Naive thymus-derived CD4-positive, alpha-beta T cell (primary cell): ENCODE measurements around the gene TMEM130. TPM values are rescaled to one million over a fixed set of nuclear protein-coding genes. Genes with fewer than 3 reads are reported as not detected.

Experiments
- ATAC-seq: fragments of 150-1000 bp; cut with Tn5 transposase; 2 replicates; pipeline ENCODE4 v1.10.0; 2021; ENCODE audit warnings: mild to moderate bottlenecking, moderate library complexity
- CTCF ChIA-PET: fragments of 350-600 bp; sonication (Branson Sonifier 250); formaldehyde crosslinking; loops from one replicate; lab custom pipeline; 2021; ENCODE audit warnings: antibody characterized with exemption; lab: Charles Lee
- POLR2A ChIA-PET: fragments of 350-600 bp; sonication (Branson Sonifier 250); formaldehyde crosslinking; loops from one replicate; lab custom pipeline; 2021; ENCODE audit warnings: antibody characterized with exemption, inconsistent platforms; lab: Charles Lee
- DNase-seq, 9 donors: peaks; one replicate each; pipeline versions ENCODE4 v3.0.0 to v3.0.0-alpha.2; 2020 to 2022; ENCODE audit warnings: mixed read lengths in 1 of 9
- H3K27ac ChIP-seq: one replicate; pipeline ENCODE4 v1.7.0; 2013; ENCODE audit warnings: mild to moderate bottlenecking, low read depth, low read length, moderate library complexity
- H3K27me3 ChIP-seq, 2 donors: one replicate each; pipeline ENCODE4 v1.7.0; 2013; ENCODE audit warnings: low read length in 2 of 2, mild to moderate bottlenecking in 2 of 2, moderate library complexity in 2 of 2; ENCODE audit not compliant: control insufficient read depth in 2 of 2, insufficient read depth in 2 of 2
- H3K36me3 ChIP-seq, 3 experiments: 1 replicate in 2 of 3; 2 replicates in 1 of 3; pipeline ENCODE4 v1.7.0; 2013; ENCODE audit warnings: low read length in 3 of 3, mild to moderate bottlenecking in 3 of 3, moderate library complexity in 1 of 3; ENCODE audit not compliant: insufficient read depth in 3 of 3, control insufficient read depth in 2 of 3
- H3K4me1 ChIP-seq, 2 donors: one replicate each; pipeline ENCODE4 v1.7.0; 2013; ENCODE audit warnings: low read length in 2 of 2, mild to moderate bottlenecking in 2 of 2, moderate library complexity in 1 of 2; ENCODE audit not compliant: control insufficient read depth in 2 of 2, insufficient read depth in 2 of 2
- H3K4me3 ChIP-seq: 2 replicates; pipeline ENCODE4 v1.7.0; 2013; ENCODE audit warnings: mild to moderate bottlenecking, low read length
- H3K9me3 ChIP-seq, 3 experiments: 1 replicate in 2 of 3; 2 replicates in 1 of 3; pipeline ENCODE4 v1.7.0; 2013; ENCODE audit warnings: low read length in 3 of 3; ENCODE audit not compliant: control insufficient read depth in 2 of 3
- H3K27ac Mint-ChIP-seq, 9 donors: one replicate each; pipeline ENCODE4 v1.8.0; 2020 to 2022; ENCODE audit warnings: mixed read lengths in 9 of 9, mild to moderate bottlenecking in 8 of 9, moderate library complexity in 5 of 9, inconsistent platforms in 2 of 9
- H3K27me3 Mint-ChIP-seq, 5 donors: one replicate each; pipeline ENCODE4 v1.8.0; 2021 to 2022; ENCODE audit warnings: mixed read lengths in 5 of 5, mild to moderate bottlenecking in 1 of 5
- H3K36me3 Mint-ChIP-seq, 5 donors: one replicate each; pipeline ENCODE4 v1.8.0; 2020 to 2022; ENCODE audit warnings: mixed read lengths in 5 of 5, mild to moderate bottlenecking in 3 of 5, inconsistent platforms in 1 of 5
- H3K4me1 Mint-ChIP-seq, 7 donors: one replicate each; pipeline ENCODE4 v1.8.0; 2020 to 2022; ENCODE audit warnings: mixed read lengths in 7 of 7, mild to moderate bottlenecking in 3 of 7, inconsistent platforms in 1 of 7
- H3K4me3 Mint-ChIP-seq, 10 donors: one replicate each; pipeline ENCODE4 v1.8.0; 2020 to 2022; ENCODE audit warnings: mild to moderate bottlenecking in 10 of 10, mixed read lengths in 10 of 10, moderate library complexity in 6 of 10, inconsistent platforms in 2 of 10
- H3K9me3 Mint-ChIP-seq, 11 donors: one replicate each; pipeline ENCODE4 v1.8.0; 2020 to 2022; ENCODE audit warnings: mixed read lengths in 11 of 11, mild to moderate bottlenecking in 4 of 11, inconsistent platforms in 1 of 11, moderate library complexity in 1 of 11
- intact Hi-C, 2 donors: fragments of 100-400 bp; cut with micrococcal nuclease; formaldehyde crosslinking; loops; one replicate each; pipeline ENCODE4 v1.15.1; 2023
- polyA plus RNA-seq, 2 donors: library from polyadenylated mRNA; unstranded; fragments of 300-500 nt; fragmentation: Illumina TruSeq; gene quantifications; one replicate each; pipeline ENCODE4 v1.2.3, GENCODE V29; 2021
- total RNA-seq, 6 experiments: library from RNA in 5 of 6; stranded (reverse) in 5 of 6; gene quantifications; 1 replicate in 5 of 6; 2 replicates in 1 of 6; pipeline ENCODE4 v1.2.3 and lab custom pipeline; 2021 to 2026

Gene TMEM130, protein sequence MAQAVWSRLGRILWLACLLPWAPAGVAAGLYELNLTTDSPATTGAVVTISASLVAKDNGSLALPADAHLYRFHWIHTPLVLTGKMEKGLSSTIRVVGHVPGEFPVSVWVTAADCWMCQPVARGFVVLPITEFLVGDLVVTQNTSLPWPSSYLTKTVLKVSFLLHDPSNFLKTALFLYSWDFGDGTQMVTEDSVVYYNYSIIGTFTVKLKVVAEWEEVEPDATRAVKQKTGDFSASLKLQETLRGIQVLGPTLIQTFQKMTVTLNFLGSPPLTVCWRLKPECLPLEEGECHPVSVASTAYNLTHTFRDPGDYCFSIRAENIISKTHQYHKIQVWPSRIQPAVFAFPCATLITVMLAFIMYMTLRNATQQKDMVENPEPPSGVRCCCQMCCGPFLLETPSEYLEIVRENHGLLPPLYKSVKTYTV
- total RNA-seq (not detected), polyA plus RNA-seq (not detected), total RNA-seq (lab: John Stamatoyannopoulos, UW) (not detected)

DNA sequence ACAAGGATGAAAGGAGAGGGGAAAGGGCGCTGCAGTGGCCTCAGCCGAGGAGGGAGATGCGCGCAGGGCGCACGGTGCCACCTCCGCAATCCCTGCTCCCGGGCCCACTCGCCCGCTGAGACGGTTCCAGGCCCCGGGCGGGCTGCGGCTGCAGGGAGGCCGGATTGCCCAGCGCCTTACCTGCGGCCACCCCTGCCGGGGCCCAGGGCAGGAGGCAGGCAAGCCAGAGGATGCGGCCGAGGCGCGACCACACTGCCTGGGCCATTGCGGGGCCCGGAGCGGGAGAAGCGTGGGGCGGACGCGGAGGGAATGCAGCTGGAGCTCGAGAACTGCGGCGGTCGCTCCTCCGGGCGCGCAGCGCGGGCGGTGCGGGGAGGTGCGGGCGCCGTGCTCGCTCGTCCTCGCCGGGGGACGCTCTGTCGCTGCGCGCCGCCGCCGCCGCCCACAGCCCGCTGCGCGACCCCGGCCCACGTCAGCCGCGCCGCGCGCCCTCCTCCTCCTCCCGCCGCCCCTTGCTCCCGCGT lies at the start of gene TMEM130:
TMEM130 (minus strand) TSS at position 418 of the 524 bp plus-strand sequence; CDS start at position 265, 153 bp downstream.
- Histone ChIP-seq H3K36me3 (no peaks in the 10 kb centered on the region), H3K4me1 (no peaks in the 10 kb centered on the region), H3K4me3 (peak within 1 kb of the TSS; percentile 9), H3K9me3 (no peaks in the 10 kb centered on the region), H3K27me3 (no peaks in the 10 kb centered on the region), H3K27ac (no peak within 1 kb of the TSS)
- peaks cover 0 to 8% (median 0%) of the 10 kb centered on the region in 7 donors for H3K4me1 Mint-ChIP-seq
- peaks cover 0 to 39% (median 6%) of the 10 kb centered on the region in 5 donors for H3K27me3 Mint-ChIP-seq
- ChIA-PET POLR2A (no interaction called here), CTCF (no interaction called here)
- H3K9me3 Mint-ChIP-seq = no peaks in the 10 kb centered on the region
- DNase-seq (peak in 1 of 9 donors; percentile 26), ATAC-seq (peak; percentile 28)
- H3K36me3 Mint-ChIP-seq = no peaks in the 10 kb centered on the region
- H3K4me3 Mint-ChIP-seq = peak within 1 kb of the TSS; percentile 63 to 87 (median 76)
- no peak within 1 kb of the TSS for H3K27ac Mint-ChIP-seq
- intact Hi-C loops = loop anchor here (10.0 kb wide), 2 partner anchors 455 to 605 kb away; partner anchors contain the start of genes ARPC1A (in 1 of the 2) and ZNF789 (in 1 of the 2)

DNA sequence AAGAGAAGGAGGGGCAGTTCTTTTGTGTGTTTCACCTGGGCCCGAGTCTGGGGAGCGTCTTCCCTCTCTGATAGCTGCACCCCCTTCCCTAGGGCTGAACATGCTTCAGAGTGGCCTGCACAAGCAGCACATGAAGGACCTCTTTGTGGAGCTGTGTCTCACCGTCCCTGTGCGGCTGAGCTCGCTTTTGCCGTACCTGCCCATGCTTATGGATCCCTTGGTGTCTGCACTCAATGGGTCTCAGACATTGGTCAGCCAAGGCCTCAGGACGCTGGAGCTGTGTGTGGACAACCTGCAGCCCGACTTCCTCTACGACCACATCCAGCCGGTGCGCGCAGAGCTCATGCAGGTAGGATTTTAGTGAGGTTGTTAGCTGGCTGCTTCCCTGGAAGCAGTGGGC lies 47.5 kb upstream of the TMEM130 start:
- Mint-ChIP-seq H3K4me1 (no peaks in the 10 kb centered on the region), H3K9me3 (no peaks in the 10 kb centered on the region), H3K27me3 (no peaks in the 10 kb centered on the region), H3K27ac (no peak overlapping the region), H3K36me3 (peaks cover 16 to 70% (median 26%) of the 10 kb centered on the region in 5 donors), H3K4me3 (no peak overlapping the region)
- Histone ChIP-seq H3K4me3 (no peak overlapping the region), H3K27ac (no peak overlapping the region), H3K9me3 (no peaks in the 10 kb centered on the region), H3K36me3 (peaks cover 6 to 91% (median 40%) of the 10 kb centered on the region in 3 experiments), H3K27me3 (no peaks in the 10 kb centered on the region), H3K4me1 (no peaks in the 10 kb centered on the region)
- CTCF ChIA-PET = no interaction called here
- intact Hi-C loops = no loop called here
- DNase-seq = no peak
- POLR2A ChIA-PET = no interaction called here
- ATAC-seq = no peak

DNA sequence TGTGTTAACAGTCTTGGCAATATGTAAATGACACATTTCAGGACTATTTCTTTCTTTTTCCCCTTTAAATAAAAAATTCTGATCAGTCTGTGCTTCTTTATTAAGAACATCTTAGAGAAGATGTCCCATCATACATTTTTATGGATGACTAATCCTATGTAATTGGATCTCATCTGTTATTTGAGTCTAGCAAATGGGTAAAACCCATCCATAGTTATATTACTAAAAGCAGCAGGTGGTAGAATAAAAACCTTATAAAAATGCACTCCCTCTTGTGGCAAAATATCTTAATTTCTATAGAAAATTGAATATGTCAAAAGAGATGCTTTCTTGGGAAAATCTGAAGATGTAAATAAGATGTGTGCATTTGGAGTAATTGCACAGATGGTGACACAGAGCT lies 43.8 kb upstream of the TMEM130 start:
- no peaks in the 10 kb centered on the region for H3K9me3 Mint-ChIP-seq
- no peaks in the 10 kb centered on the region for H3K4me1 ChIP-seq
- peaks cover 18 to 89% (median 33%) of the 10 kb centered on the region in 3 experiments for H3K36me3 ChIP-seq
- no peak overlapping the region for H3K27ac ChIP-seq
- H3K9me3 ChIP-seq = no peaks in the 10 kb centered on the region
- H3K4me3 ChIP-seq = no peak overlapping the region
- no peaks in the 10 kb centered on the region for H3K27me3 Mint-ChIP-seq
- DNase-seq (no peak), ATAC-seq (no peak)
- H3K36me3 Mint-ChIP-seq = peaks cover 5 to 70% (median 29%) of the 10 kb centered on the region in 5 donors
- no peak overlapping the region for H3K4me3 Mint-ChIP-seq
- CTCF ChIA-PET = no interaction called here
- H3K27ac Mint-ChIP-seq = no peak overlapping the region
- no peaks in the 10 kb centered on the region for H3K27me3 ChIP-seq
- intact Hi-C loops = no loop called here
- no peaks in the 10 kb centered on the region for H3K4me1 Mint-ChIP-seq
- POLR2A ChIA-PET = interaction anchor here (0.6 kb wide), 1 partner anchor 52 kb away, joined by 3 read pairs; no protein-coding TSS in a partner anchor

DNA sequence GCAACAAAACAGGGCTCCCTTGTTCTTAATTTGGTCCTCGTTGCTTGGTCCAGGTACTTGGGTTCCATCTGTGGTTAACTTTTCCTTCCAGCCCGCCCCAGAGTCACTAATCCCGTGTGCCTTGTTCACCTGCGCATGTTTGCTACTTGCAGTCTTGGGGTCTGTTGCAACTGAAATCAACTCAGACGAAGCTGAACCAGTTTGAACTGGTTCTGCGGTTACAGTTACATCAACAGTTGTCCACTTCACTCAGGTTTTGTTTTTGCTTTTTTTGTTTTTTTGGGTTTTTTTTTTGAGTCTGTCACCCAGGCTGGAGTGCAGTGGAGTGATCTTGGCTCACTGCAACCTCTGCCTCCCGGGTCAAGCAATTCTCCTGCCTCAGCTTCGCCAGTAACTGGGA lies 43.2 kb upstream of the TMEM130 start:
- Mint-ChIP-seq H3K4me3 (no peak overlapping the region), H3K36me3 (peaks cover 5 to 71% (median 29%) of the 10 kb centered on the region in 5 donors), H3K9me3 (no peaks in the 10 kb centered on the region), H3K27ac (peak overlapping the region in 2 of 9 donors; percentile 24 to 36), H3K4me1 (no peaks in the 10 kb centered on the region), H3K27me3 (no peaks in the 10 kb centered on the region)
- ATAC-seq = no peak
- intact Hi-C loops = no loop called here
- DNase-seq = no peak
- ChIA-PET POLR2A (interaction anchor here (0.6 kb wide), 1 partner anchor 449 kb away, joined by 5 read pairs; no protein-coding TSS in a partner anchor), CTCF (no interaction called here)
- Histone ChIP-seq H3K4me3 (no peak overlapping the region), H3K27ac (no peak overlapping the region), H3K36me3 (peaks cover 24 to 89% (median 33%) of the 10 kb centered on the region in 3 experiments), H3K9me3 (no peaks in the 10 kb centered on the region), H3K4me1 (no peaks in the 10 kb centered on the region), H3K27me3 (no peaks in the 10 kb centered on the region)

DNA sequence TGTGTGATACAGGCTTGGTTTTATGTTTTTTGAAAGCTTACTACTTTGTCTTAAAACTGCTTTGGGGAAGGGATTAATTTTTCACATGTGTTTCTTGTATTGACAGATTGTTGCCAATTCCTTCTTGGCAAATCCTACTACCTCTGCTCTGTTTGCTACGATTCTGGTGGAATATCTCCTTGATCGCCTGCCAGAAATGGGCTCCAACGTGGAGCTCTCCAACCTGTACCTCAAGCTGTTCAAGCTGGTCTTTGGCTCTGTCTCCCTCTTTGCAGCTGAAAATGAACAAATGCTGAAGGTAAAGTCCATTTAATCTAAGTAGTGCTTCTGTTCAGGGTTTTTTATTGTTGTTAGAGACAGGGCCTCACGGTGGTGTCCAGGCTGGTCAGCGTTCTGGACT lies 42.1 kb upstream of the TMEM130 start:
- ATAC-seq = no peak
- POLR2A ChIA-PET = no interaction called here
- no peak overlapping the region for H3K4me3 Mint-ChIP-seq
- no peaks in the 10 kb centered on the region for H3K27me3 Mint-ChIP-seq
- no peak for DNase-seq
- Histone ChIP-seq H3K27ac (no peak overlapping the region), H3K27me3 (no peaks in the 10 kb centered on the region), H3K9me3 (no peaks in the 10 kb centered on the region), H3K36me3 (peaks cover 28 to 87% (median 31%) of the 10 kb centered on the region in 3 experiments), H3K4me1 (no peaks in the 10 kb centered on the region), H3K4me3 (no peak overlapping the region)
- CTCF ChIA-PET = no interaction called here
- H3K36me3 Mint-ChIP-seq = peaks cover 5 to 69% (median 25%) of the 10 kb centered on the region in 5 donors
- H3K4me1 Mint-ChIP-seq = no peaks in the 10 kb centered on the region
- intact Hi-C loops = no loop called here
- no peaks in the 10 kb centered on the region for H3K9me3 Mint-ChIP-seq
- H3K27ac Mint-ChIP-seq = peak overlapping the region in 2 of 9 donors; percentile 21 to 32

DNA sequence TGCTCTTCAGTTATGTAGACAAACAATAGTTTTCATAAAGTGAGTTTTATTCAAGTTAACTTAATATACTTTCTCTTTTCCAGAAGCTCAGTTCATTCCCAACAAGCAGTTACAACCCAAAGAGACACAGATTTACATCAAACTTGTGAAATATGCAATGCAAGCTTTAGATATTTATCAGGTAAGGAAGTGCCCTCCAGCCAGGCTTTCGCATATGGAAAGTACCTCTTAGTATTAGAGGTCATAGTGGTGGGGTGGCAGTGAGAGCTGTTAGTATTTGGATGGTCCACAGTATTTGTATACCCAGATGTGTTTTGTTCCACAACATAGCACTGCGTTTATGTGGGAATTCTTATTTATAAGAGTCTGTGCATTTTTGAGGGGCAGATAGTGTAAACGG lies 40.6 kb upstream of the TMEM130 start:
- peaks cover 5 to 60% (median 31%) of the 10 kb centered on the region in 5 donors for H3K36me3 Mint-ChIP-seq
- no peak overlapping the region for H3K27ac ChIP-seq
- POLR2A ChIA-PET = no interaction called here
- intact Hi-C loops = no loop called here
- no peak overlapping the region for H3K27ac Mint-ChIP-seq
- H3K4me1 ChIP-seq = no peaks in the 10 kb centered on the region
- DNase-seq (no peak), ATAC-seq (no peak)
- no peaks in the 10 kb centered on the region for H3K27me3 Mint-ChIP-seq
- CTCF ChIA-PET = no interaction called here
- no peak overlapping the region for H3K4me3 Mint-ChIP-seq
- H3K4me3 ChIP-seq = no peak overlapping the region
- no peaks in the 10 kb centered on the region for H3K27me3 ChIP-seq
- H3K4me1 Mint-ChIP-seq = no peaks in the 10 kb centered on the region
- peaks cover 26 to 84% (median 31%) of the 10 kb centered on the region in 3 experiments for H3K36me3 ChIP-seq
- no peaks in the 10 kb centered on the region for H3K9me3 ChIP-seq
- H3K9me3 Mint-ChIP-seq = no peaks in the 10 kb centered on the region
